KBM-7 (cell line): Measurements from ENCODE around the gene CHCHD6.

Experiments
- DNase-seq: peaks from one replicate; pipeline ENCODE4 v3.0.0-alpha.2; 2015
- in situ Hi-C: fragments of 300-500 bp; cut with MboI; formaldehyde crosslinking; loops from 2 replicates; pipeline ENCODE4 v1.14.3; 2020; ENCODE audit warnings: low sequenced_read_pairs, low pct_unique_long_range_greater_than_20kb, mixed read lengths

The CHCHD6 gene

DNA sequence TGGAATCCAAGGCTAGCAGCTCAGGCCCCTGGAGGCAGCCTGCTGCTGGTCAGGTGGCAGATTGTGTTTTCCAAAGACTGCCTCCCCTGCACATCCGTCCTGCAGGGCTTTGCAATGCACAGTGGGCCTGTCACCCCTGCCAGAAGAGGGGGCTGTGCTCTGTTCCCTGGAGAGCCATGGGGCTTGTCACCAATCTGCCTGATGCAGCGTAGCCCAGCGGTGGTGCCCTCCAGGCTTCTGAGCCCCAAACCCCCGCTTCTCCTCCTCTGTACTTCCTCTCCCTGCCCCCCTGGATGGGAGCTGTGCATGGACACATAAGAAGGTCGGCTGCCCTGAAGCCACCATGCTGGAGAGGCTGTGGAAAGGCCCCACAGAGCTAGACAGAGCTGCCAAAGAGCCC is 268.8 kb downstream of the CHCHD6 start:
- DNase-seq = no peak
- in situ Hi-C loops = no loop called here

GRCh38 chr3:126973814-126974213 is 269.8 kb downstream of the CHCHD6 start:
- in situ Hi-C loops = no loop called here
- DNase-seq = no peak

DNA sequence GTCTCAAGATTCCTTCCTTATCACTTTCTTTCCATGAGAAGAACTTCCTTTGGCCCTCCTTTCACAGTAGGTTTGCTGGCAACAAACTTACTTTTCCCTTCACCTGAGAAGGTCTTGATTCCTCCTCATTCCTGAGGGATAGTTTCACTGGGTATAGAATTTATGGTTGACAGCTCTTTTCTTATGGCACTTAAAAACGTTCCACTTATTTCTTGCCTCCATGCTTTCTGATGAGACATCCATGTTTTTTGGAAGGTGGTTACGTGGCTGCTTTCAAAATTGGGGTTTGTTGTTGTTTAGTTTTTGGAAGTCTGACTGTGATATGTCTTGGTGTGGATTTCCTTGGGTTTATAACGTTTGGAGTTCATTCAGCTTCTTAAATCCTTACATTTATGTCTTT is 270.7 kb downstream of the CHCHD6 start:
- DNase-seq = no peak
- in situ Hi-C loops = no loop called here

GRCh38 chr3:126976906-126977305 is 272.9 kb downstream of the CHCHD6 start:
- in situ Hi-C loops = no loop called here
- no peak for DNase-seq

DNA sequence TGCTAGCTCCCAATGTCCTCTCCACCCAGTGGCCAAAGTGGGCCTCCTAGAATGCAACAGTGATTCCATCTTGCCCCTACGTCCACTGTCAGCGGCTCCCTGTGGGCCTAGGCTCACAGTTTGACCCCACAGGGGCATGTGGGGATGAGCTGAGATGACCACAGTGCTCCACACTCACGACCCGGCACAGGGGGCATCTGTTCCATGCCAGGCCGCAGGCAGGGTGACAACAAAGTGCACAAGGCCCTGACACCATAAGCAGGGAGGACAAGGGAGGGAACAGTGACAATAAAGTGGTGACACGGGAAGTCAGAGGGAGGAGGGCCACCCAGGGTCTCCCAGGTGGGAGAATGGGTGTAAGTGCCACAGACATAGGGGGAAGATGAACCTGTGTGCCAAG is 273.8 kb downstream of the CHCHD6 start:
- in situ Hi-C loops = no loop called here
- no peak for DNase-seq

- in situ Hi-C loops = no loop called here
- no peak for DNase-seq
Observed at GRCh38 chr3:126978291-126978690, 274.3 kb downstream of the CHCHD6 start.

GRCh38 chr3:126979046-126979628 is 275.1 kb downstream of the CHCHD6 start:
- in situ Hi-C loops = no loop called here
- no peak for DNase-seq

DNA sequence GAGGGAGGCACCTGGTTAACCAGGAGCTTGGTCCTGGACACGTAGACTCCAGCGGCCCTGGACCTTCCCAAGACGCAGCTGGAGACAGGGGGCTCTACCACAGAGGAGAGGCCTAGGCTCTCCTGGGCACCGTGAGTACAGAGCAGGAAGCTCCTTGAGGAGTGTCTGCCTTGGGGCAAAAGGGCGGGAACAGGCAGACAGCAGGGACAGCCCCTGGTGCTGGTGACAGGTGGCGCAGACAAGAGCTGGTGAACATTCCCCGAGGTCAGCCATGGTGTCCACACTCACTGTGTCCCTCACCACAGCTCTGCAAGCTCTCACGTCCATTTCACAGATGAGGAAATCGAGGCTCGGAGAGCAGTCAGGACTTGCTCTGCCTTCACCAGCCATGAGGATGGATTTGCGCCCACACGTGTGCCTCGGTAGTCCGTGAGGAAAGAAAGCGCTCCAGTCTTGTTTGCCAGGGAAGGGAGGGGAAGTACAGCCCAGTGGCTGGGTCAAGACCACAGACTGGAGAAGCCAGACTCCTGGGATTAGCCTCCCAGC is 276.3 kb downstream of the CHCHD6 start:
- DNase-seq = no peak
- in situ Hi-C loops = no loop called here

DNA sequence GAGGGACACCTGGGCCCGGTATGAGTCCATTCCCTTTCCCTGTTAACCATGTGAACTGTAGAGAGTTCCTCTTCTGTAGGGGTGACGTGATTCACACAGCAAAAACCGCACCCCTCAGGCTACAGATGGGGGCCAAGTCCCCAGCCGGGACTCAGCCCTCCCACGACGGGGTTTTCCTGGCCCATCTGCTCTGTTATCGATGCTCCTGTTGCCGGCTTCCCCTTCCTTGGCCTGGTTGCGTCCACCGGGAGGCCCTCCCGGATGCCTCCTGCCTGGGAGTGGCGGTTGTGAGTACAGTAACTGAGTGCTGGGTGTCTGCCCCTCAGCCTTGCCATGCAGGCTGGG is 278.1 kb downstream of the CHCHD6 start:
- in situ Hi-C loops = no loop called here
- peak; percentile 50 for DNase-seq

GRCh38 chr3:126982471-126983175 is 278.6 kb downstream of the CHCHD6 start, which contains the start of gene PLXNA1:
PLXNA1 (plus strand) TSS chr3:126983115; CDS start chr3:126988594, 5,479 bp downstream.
- DNase-seq = peak; percentile 83
- in situ Hi-C loops = no loop called here

DNA sequence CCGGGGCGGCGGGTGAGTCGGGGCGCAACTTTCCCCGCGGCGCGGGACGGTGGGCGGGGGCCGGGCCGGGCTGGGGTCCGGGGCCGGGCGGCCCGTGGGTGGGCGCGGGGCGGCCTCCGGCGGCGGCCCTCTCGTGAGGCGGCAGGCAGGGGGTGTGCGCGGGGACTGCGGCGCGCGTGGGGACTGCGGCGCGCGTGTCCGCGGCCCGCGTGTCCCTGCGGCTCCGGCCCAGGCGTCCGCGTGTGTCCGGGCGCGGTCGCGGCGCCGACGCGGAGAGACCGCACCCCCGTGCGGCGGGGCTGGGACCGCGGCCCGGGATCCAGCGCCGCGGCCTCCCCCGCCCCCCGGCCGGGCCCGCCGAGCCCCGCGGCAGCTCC is 279.2 kb downstream of the CHCHD6 start:
- in situ Hi-C loops = no loop called here
- DNase-seq = no peak

DNA sequence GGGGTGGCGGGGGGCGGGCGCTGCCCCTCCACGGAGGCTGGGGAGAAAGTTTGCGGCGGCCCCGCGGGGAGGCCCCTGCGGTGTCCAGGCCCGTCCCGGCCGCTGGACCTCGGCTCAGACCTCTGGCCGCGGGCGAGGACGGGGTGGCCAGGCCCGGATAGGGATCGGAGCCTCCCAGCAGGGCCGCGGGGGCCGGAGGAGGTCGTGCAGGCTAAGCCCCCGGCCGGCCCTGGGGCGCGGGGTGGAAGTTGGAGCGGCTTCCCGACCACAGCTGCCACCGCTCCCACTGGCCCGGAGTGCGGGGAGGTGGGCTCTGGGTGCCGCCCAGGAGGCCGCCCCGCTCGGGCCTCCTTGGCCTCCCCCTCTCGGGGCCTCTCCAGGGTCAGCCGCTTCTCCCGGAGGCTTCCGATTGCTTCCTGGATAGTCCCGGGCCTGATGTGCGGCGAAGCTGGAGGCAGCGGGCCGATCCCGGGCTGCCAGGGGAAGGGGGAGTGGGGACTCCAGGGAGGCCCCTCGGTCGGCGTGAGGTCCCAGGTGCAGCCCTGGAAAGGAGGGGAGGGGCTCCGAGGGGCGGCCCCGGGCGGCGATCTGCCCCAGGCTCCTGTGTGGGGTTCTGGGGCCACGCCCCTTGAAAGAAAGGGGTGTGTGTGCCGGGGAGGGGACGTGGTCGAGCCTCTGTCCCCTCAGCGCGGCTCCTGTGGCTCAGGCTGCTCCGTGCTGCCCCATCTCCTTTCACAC is 279.8 kb downstream of the CHCHD6 start:
- in situ Hi-C loops = no loop called here

GRCh38 chr3:126984391-126985131 is 280.5 kb downstream of the CHCHD6 start:
- in situ Hi-C loops = no loop called here
- no peak for DNase-seq

More for the DNA sequence above, 279.8 kb downstream of the CHCHD6 start:
- DNase-seq = no peak

GRCh38 chr3:126985132-126985985 is 281.3 kb downstream of the CHCHD6 start:
- DNase-seq = no peak
- in situ Hi-C loops = no loop called here

GRCh38 chr3:126986001-126986400 is 282.0 kb downstream of the CHCHD6 start:
- DNase-seq = no peak
- in situ Hi-C loops = no loop called here

DNA sequence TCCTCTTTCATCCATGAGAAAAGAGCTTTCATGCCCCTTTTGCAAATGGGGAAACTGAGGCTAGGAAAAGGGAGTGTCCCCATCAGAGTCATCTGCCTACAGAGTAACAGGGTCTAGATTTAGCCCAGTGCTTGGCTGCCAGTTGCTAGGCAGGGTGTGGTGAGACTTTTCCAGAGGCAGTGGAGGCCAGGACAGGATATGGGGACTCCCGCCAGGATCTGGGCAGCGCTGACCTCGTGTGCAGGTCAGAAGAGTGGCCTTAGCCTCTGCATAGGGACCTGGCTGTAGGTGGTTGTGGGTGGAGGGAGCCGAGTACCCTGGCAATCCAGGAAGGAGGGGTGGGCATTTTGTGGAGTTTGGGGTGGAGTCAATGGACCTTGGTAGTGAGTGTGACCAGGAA is 283.1 kb downstream of the CHCHD6 start:
- in situ Hi-C loops = no loop called here
- DNase-seq = no peak

- in situ Hi-C loops = no loop called here
Observed at GRCh38 chr3:126987596-126987995, 283.6 kb downstream of the CHCHD6 start.

GRCh38 chr3:126988451-126989021 is 284.5 kb downstream of the CHCHD6 start:
- in situ Hi-C loops = no loop called here
- DNase-seq = no peak

More at GRCh38 chr3:126987596-126987995, 283.6 kb downstream of the CHCHD6 start:
- no peak for DNase-seq
